ENCODE data around the gene SUCO.

GRCh38 chr1:172489847-172490246 lies 43.1 kb upstream of the SUCO start:
- TF ChIP-seq CTCF (conservative IDR thresholded peaks at IDR 0.05; ENCODE audit: low read depth, low read length) (no peak), EZH2 (IDR thresholded peaks at IDR 0.05; ENCODE audit: borderline replicate concordance, low read depth, low read length, poor library complexity, severe bottlenecking) (no peak)
